ENCODE measurements around the gene ZNF511. TPM values are rescaled to one million over a fixed set of nuclear protein-coding genes. Genes with fewer than 3 reads are reported as not detected.

Gene ZNF511
- total RNA-seq, 1 donor from 2014 or later = 30.3 TPM

Small RNA genes within 50 kb of the gene (small RNA-seq; reads per million reads assigned to genes)
- gene BANF1P2 = not detected

Other genes starting within 250 kb of the ZNF511 start
- gene ADGRA1, start 221.0 kb upstream of the ZNF511 start, total RNA-seq = under 0.01 TPM
- 0.52 TPM for gene KNDC1, start 148.7 kb upstream of the ZNF511 start, total RNA-seq
- not detected for gene UTF1, start 78.7 kb upstream of the ZNF511 start, total RNA-seq
- gene VENTX, start 71.1 kb upstream of the ZNF511 start, total RNA-seq = not detected
- gene ADAM8, start 32.0 kb upstream of the ZNF511 start, total RNA-seq = 2.6 TPM
- 39.7 TPM for gene TUBGCP2, start within 50 bp of the ZNF511 start, total RNA-seq
- gene CALY, start 28.0 kb downstream of the ZNF511 start, total RNA-seq = not detected
- not detected for gene PRAP1, start 38.5 kb downstream of the ZNF511 start, total RNA-seq
- gene FUOM, start 49.1 kb downstream of the ZNF511 start, total RNA-seq = 9.4 TPM
- gene ECHS1, start 64.4 kb downstream of the ZNF511 start, total RNA-seq = 76.7 TPM
- gene PAOX, start 70.3 kb downstream of the ZNF511 start, total RNA-seq = 7.3 TPM
- 21.9 TPM for gene MTG1, start 85.2 kb downstream of the ZNF511 start, total RNA-seq
- 0.52 TPM for gene SPRN, start 115.7 kb downstream of the ZNF511 start, total RNA-seq
- 1.6 TPM for gene SCART1, start 145.0 kb downstream of the ZNF511 start, total RNA-seq
- 1.0 TPM for gene CYP2E1, start 218.4 kb downstream of the ZNF511 start, total RNA-seq

Measured in skeletal muscle tissue (tissue), 2 donors.